OCI-LY7 (cell line): Measurements from ENCODE around the gene STAP2. TPM values are rescaled to one million over a fixed set of nuclear protein-coding genes. Genes with fewer than 3 reads are reported as not detected.

Experiments
- BruUV-seq: library from RNA; stranded (reverse); fragments of 400-500 nt; replicated peaks from 2 replicates; lab custom pipeline; 2021; lab: Mats Ljungman, UMichigan
- CTCF ChIA-PET: fragments of 300-600 bp; sonication (Branson Sonifier 250); formaldehyde crosslinking; loops from one replicate; lab custom pipeline; 2022; ENCODE audit warnings: antibody characterized with exemption; ENCODE audit not compliant: unreplicated experiment; lab: Charles Lee
- POLR2A ChIA-PET: fragments of 300-600 bp; sonication (Branson Sonifier 250); formaldehyde crosslinking; loops from one replicate; lab custom pipeline; 2022; ENCODE audit warnings: antibody characterized with exemption; lab: Charles Lee
- DNase-seq: peaks from one replicate; pipeline ENCODE4 v3.0.0-alpha.2; 2015; ENCODE audit warnings: low spot score
- H2AFZ ChIP-seq: fragments of 200-600 bp; sonication (generic), shearing (Covaris generic); 2 replicates; pipeline ENCODE4 v1.6.1; 2014; ENCODE audit warnings: mild to moderate bottlenecking, antibody characterized with exemption, low read length, moderate library complexity
- H3K27ac ChIP-seq: fragments of 200-600 bp; sonication (generic); 2 replicates; pipeline ENCODE4 v1.5.1; 2014; ENCODE audit warnings: mixed run types, low read depth, mild to moderate bottlenecking, moderate library complexity, low read length, inconsistent platforms; ENCODE audit not compliant: poor library complexity, severe bottlenecking
- H3K36me3 ChIP-seq: fragments of 200-600 bp; sonication (generic); 2 replicates; pipeline ENCODE4 v1.6.1; 2014; ENCODE audit warnings: mild to moderate bottlenecking, antibody characterized with exemption, low read length, moderate library complexity, mixed read lengths; ENCODE audit not compliant: insufficient read depth
- H3K4me1 ChIP-seq: fragments of 200-600 bp; sonication (generic); 2 replicates; pipeline ENCODE4 v1.5.1; 2014; ENCODE audit warnings: mild to moderate bottlenecking, low read length; ENCODE audit not compliant: insufficient read depth, poor library complexity, severe bottlenecking
- H3K4me2 ChIP-seq: fragments of 200-600 bp; sonication (generic); 2 replicates; pipeline ENCODE4 v1.6.1; 2014; ENCODE audit warnings: mild to moderate bottlenecking, low read length
- H3K4me3 ChIP-seq: fragments of 200-600 bp; sonication (generic); 2 replicates; pipeline ENCODE4 v1.5.1; 2014; ENCODE audit warnings: mild to moderate bottlenecking, low read depth, low read length; ENCODE audit not compliant: poor library complexity, severe bottlenecking
- H3K79me2 ChIP-seq: fragments of 200-600 bp; sonication (generic); 2 replicates; pipeline ENCODE4 v1.6.1; 2016; ENCODE audit warnings: low read depth, mild to moderate bottlenecking, low read length, moderate library complexity, mixed read lengths; ENCODE audit not compliant: insufficient read depth
- H3K9me2 ChIP-seq: fragments of 200-600 bp; sonication (generic); 2 replicates; pipeline ENCODE4 v1.6.1; 2016; ENCODE audit warnings: mild to moderate bottlenecking, low read length, mixed read lengths; ENCODE audit not compliant: insufficient read depth
- H3K9me3 ChIP-seq: fragments of 200-600 bp; sonication (generic); 2 replicates; pipeline ENCODE4 v1.6.1; 2014; ENCODE audit warnings: mild to moderate bottlenecking, mixed run types, low read length, mixed read lengths
- H4K20me1 ChIP-seq: fragments of 200-600 bp; sonication (generic); 2 replicates; pipeline ENCODE4 v1.6.1; 2014; ENCODE audit warnings: mild to moderate bottlenecking, antibody characterized with exemption, low read length, moderate library complexity, mixed read lengths; ENCODE audit not compliant: insufficient read depth
- CTCF ChIP-seq: fragments of 200-600 bp; sonication (generic); conservative IDR thresholded peaks from 2 replicates; pipeline ENCODE4 v1.5.1; 2014; ENCODE audit warnings: mild to moderate bottlenecking, antibody characterized with exemption, low read length, moderate library complexity, mixed read lengths
- EZH2phosphoT487 ChIP-seq: fragments of 200-600 bp; sonication (generic); IDR thresholded peaks from 2 replicates; pipeline ENCODE4 v1.6.1; 2018; ENCODE audit warnings: low read depth, borderline replicate concordance, mild to moderate bottlenecking, mixed run types, antibody characterized with exemption, low read length, moderate library complexity, mixed read lengths
- intact Hi-C: fragments of 100-400 bp; cut with micrococcal nuclease; formaldehyde crosslinking; loops from one replicate; pipeline ENCODE4 v1.10.0; 2022; ENCODE audit not compliant: unreplicated experiment
- total RNA-seq, 2 experiments: library from RNA; depleted of rRNA in 1 of 2; stranded (reverse); fragments of >200 nt in 1 of 2; shearing (Covaris generic) in 1 of 2; gene quantifications; 2 replicates each; pipeline ENCODE4 v1.2.3, GENCODE V29; 2014 to 2022

STAP2 gene
- total RNA-seq, 2 experiments from 2014 or later: 1.2 to 1.3 TPM

- peak overlapping the region; percentile 42 for H3K27ac ChIP-seq
- H3K9me3 ChIP-seq: no peaks in the 10 kb centered on the region
- H3K4me1 ChIP-seq: peaks cover 15% of the 10 kb centered on the region
- no peak for TF ChIP-seq CTCF
- TF ChIP-seq EZH2phosphoT487: no peak
- no peak for DNase-seq
- H3K36me3 ChIP-seq: peaks cover 8% of the 10 kb centered on the region; the same call in 1 of the 2 replicates
- H3K4me2 ChIP-seq: peak overlapping the region; percentile 86
- CTCF ChIA-PET: interaction anchor here (0.6 to 1.4 kb wide), 3 partner anchors 10 to 65 kb away, joined by 3 to 5 read pairs (median 3); partner anchors contain the start of gene CHAF1A
- intact Hi-C loops: loop anchor here (2.0 kb wide), 1 partner anchor 59 kb away; the partner anchor contains the start of gene SH3GL1
- peak overlapping the region; percentile 72 for H3K4me3 ChIP-seq
- no peaks in the 10 kb centered on the region for H3K9me2 ChIP-seq
- no peaks in the 10 kb centered on the region for H4K20me1 ChIP-seq
- POLR2A ChIA-PET: interaction anchor here (0.6 to 1.5 kb wide), 8 partner anchors 22 to 198 kb away, joined by 3 to 5 read pairs (median 3); partner anchors contain the start of genes HDGFL2 and LRG1
- no peaks in the 10 kb centered on the region for H3K79me2 ChIP-seq
- no TSS peak for BruUV-seq
- H2AFZ ChIP-seq: peak overlapping the region; percentile 68; the same call in 1 of the 2 replicates
Measured at GRCh38 chr19:4342314-4342614, 3.6 kb upstream of the STAP2 start.

- no peak overlapping the region for H3K27ac ChIP-seq
- no peaks in the 10 kb centered on the region for H4K20me1 ChIP-seq
- peaks cover 9% of the 10 kb centered on the region for H3K4me1 ChIP-seq
- peak overlapping the region; percentile 1 for H3K4me3 ChIP-seq
- TF ChIP-seq EZH2phosphoT487 (no peak), CTCF (no peak)
- intact Hi-C loops: no loop called here
- ChIA-PET CTCF (no interaction called here), POLR2A (no interaction called here)
- DNase-seq: no peak
- H3K36me3 ChIP-seq: no peaks in the 10 kb centered on the region
- no TSS peak for BruUV-seq
- H2AFZ ChIP-seq: peak overlapping the region; percentile 37
- no peaks in the 10 kb centered on the region for H3K79me2 ChIP-seq
- no peaks in the 10 kb centered on the region for H3K9me2 ChIP-seq
- H3K9me3 ChIP-seq: no peaks in the 10 kb centered on the region
- peak overlapping the region; percentile 25 for H3K4me2 ChIP-seq
Measured at GRCh38 chr19:4337906-4338440, 654 bp downstream of the STAP2 start.

GRCh38 chr19:4334929-4335570 lies 3.6 kb downstream of the STAP2 start:
- Histone ChIP-seq H3K4me3 (no peak overlapping the region), H3K4me1 (peaks cover 4% of the 10 kb centered on the region), H3K79me2 (no peaks in the 10 kb centered on the region), H3K9me2 (no peaks in the 10 kb centered on the region), H3K36me3 (no peaks in the 10 kb centered on the region), H2AFZ (no peak overlapping the region), H3K4me2 (no peak overlapping the region), H3K9me3 (no peaks in the 10 kb centered on the region), H3K27ac (no peak overlapping the region), H4K20me1 (no peaks in the 10 kb centered on the region)
- BruUV-seq: no TSS peak
- ChIA-PET POLR2A (no interaction called here), CTCF (no interaction called here)
- DNase-seq: no peak
- intact Hi-C loops: no loop called here
- TF ChIP-seq EZH2phosphoT487: no peak
- no peak for TF ChIP-seq CTCF
